LNCaP clone FGC (cell line): Measurements from ENCODE around the gene MMP21.

Experiments
- DNase-seq: peaks from one replicate; pipeline ENCODE4 v3.0.0-alpha.2; 2011; ENCODE audit warnings: low read depth
- H3K4me3 ChIP-seq: 2 replicates; pipeline ENCODE4 v1.5.1; 2011; ENCODE audit warnings: mild to moderate bottlenecking, low read depth, low read length, control low read depth
- TF ChIP-seq, protein P1 (sequence below): IDR thresholded peaks from 2 replicates; pipeline ENCODE4 v1.5.1; 2012; ENCODE audit warnings: mild to moderate bottlenecking; ENCODE audit not compliant: control insufficient read depth, insufficient read depth; ENCODE audit errors: extremely low read depth

Gene MMP21

GRCh38 chr10:125782054-125782453, 6.4 kb upstream of the MMP21 start:
- TF ChIP-seq, protein P1, sequence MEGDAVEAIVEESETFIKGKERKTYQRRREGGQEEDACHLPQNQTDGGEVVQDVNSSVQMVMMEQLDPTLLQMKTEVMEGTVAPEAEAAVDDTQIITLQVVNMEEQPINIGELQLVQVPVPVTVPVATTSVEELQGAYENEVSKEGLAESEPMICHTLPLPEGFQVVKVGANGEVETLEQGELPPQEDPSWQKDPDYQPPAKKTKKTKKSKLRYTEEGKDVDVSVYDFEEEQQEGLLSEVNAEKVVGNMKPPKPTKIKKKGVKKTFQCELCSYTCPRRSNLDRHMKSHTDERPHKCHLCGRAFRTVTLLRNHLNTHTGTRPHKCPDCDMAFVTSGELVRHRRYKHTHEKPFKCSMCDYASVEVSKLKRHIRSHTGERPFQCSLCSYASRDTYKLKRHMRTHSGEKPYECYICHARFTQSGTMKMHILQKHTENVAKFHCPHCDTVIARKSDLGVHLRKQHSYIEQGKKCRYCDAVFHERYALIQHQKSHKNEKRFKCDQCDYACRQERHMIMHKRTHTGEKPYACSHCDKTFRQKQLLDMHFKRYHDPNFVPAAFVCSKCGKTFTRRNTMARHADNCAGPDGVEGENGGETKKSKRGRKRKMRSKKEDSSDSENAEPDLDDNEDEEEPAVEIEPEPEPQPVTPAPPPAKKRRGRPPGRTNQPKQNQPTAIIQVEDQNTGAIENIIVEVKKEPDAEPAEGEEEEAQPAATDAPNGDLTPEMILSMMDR, result no peak
- no peak for DNase-seq

DNA sequence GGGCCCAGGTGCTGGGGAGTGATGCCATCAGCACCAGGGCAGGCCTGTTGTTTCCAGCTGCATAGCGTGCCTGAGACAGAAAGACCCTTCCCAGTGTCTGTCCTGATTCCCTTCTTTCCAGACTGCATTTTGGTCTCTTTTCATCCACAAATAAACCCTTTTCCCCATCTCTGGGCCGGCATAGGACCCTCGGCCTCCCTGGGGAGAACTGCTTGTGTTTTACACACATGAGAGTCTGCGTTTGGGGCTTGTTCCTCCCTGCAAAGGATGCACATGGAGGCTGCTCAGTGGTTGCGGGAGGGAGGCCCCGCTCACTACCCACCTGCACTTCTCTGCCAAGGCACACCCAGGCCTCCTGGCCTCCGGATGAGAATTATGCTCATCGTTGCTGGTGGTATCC, 5.8 kb upstream of the MMP21 start:
- no peak overlapping the region for H3K4me3 ChIP-seq
- no peak for DNase-seq
- TF ChIP-seq, protein P1, result no peak

More at GRCh38 chr10:125782054-125782453, 6.4 kb upstream of the MMP21 start:
- no peak overlapping the region for H3K4me3 ChIP-seq

GRCh38 chr10:125779403-125780327, 4.0 kb upstream of the MMP21 start:
- TF ChIP-seq, protein P1, result no peak
- no peak overlapping the region for H3K4me3 ChIP-seq
- DNase-seq, result no peak

GRCh38 chr10:125778556-125778955, 2.9 kb upstream of the MMP21 start:
- DNase-seq, result no peak
- H3K4me3 ChIP-seq, result no peak overlapping the region
- TF ChIP-seq, protein P1, result no peak

- H3K4me3 ChIP-seq, result no peak overlapping the region
- DNase-seq, result no peak
- TF ChIP-seq, protein P1, result no peak
These were observed 2.2 kb upstream of the MMP21 start for GRCh38 chr10:125777806-125778205.

GRCh38 chr10:125774581-125775191, 935 bp downstream of the MMP21 start:
- TF ChIP-seq, protein P1, result no peak

More at GRCh38 chr10:125774581-125775191, 935 bp downstream of the MMP21 start:
- DNase-seq, result no peak
- H3K4me3 ChIP-seq, result no peak overlapping the region
